PC-9 (cell line): Measurements from ENCODE around the gene KRT73.

Experiments used
- EZH2 ChIP-seq: fragments of 200-600 bp; sonication (generic); IDR thresholded peaks from 2 replicates; pipeline ENCODE4 v1.8.0; 2017; ENCODE audit warnings: antibody characterized with exemption, low read depth
- TF ChIP-seq, protein P1 (sequence below): fragments of 200-600 bp; sonication (generic); conservative IDR thresholded peaks from 2 replicates; pipeline ENCODE4 v1.6.1; 2017; ENCODE audit warnings: mixed run types, antibody characterized with exemption, mild to moderate bottlenecking, moderate library complexity

DNA sequence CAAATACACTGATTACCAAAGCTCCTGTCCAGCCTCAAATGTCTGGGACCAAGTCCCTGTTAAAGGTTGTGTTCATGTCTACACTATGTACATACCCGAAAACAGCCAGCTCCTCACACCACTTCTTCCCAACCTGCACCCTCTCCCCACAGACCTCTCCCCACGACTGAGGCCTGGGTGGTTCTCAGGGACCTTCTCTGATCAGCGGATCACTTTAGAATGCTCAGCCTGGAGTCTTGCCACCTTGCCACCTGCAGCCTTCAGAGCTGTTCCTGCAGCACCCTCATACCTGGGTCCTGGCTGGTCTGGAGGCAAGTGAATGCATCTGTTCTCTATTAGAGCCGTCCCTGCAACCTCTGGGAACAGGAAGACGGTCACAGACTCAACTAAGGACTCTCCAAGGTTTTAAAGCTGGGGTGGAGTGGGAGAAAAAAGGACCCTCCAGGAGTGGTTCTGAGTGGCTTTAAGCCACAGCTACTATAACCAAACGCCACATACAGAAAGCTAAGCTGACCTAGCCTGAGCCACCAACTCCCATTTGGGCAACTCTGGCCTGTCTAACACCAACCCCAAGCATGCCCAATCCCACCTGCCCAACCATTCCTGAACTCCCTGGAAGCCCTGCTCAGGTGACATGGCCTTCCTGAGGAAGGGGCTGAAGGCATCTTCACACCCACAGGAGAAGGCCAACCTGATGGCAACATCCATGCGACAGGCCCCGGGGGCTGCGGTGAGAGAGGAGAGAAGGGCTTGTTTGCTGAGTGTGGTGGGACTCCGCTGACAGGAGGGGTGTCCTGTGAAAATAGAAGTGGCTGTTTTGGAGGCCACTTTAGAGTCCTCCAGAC, 25.1 kb upstream of the KRT73 start:
- no peak for TF ChIP-seq EZH2
- TF ChIP-seq, protein P1, sequence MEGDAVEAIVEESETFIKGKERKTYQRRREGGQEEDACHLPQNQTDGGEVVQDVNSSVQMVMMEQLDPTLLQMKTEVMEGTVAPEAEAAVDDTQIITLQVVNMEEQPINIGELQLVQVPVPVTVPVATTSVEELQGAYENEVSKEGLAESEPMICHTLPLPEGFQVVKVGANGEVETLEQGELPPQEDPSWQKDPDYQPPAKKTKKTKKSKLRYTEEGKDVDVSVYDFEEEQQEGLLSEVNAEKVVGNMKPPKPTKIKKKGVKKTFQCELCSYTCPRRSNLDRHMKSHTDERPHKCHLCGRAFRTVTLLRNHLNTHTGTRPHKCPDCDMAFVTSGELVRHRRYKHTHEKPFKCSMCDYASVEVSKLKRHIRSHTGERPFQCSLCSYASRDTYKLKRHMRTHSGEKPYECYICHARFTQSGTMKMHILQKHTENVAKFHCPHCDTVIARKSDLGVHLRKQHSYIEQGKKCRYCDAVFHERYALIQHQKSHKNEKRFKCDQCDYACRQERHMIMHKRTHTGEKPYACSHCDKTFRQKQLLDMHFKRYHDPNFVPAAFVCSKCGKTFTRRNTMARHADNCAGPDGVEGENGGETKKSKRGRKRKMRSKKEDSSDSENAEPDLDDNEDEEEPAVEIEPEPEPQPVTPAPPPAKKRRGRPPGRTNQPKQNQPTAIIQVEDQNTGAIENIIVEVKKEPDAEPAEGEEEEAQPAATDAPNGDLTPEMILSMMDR: no peak
